HCT116 (cell line): ENCODE data around the gene PRR7.

Experiments
- CEBPB ChIP-seq: IDR thresholded peaks from 2 replicates; pipeline ENCODE4 v1.6.1; 2012; ENCODE audit warnings: low read depth
- FOSL1 ChIP-seq: IDR thresholded peaks from 2 replicates; pipeline ENCODE4 v1.6.1; 2012; ENCODE audit warnings: low read depth
- JUND ChIP-seq: IDR thresholded peaks from 2 replicates; pipeline ENCODE4 v1.6.1; 2012
- POLR2AphosphoS5 ChIP-seq: IDR thresholded peaks from 2 replicates; pipeline ENCODE4 v1.6.1; 2011; ENCODE audit warnings: mild to moderate bottlenecking, low read depth, low read length, moderate library complexity
- RAD21 ChIP-seq: IDR thresholded peaks from 2 replicates; pipeline ENCODE4 v1.6.1; 2012; ENCODE audit warnings: low read depth, mild to moderate bottlenecking
- SIN3A ChIP-seq: IDR thresholded peaks from 2 replicates; pipeline ENCODE4 v1.6.1; 2012; ENCODE audit warnings: low read depth
- SRF ChIP-seq: IDR thresholded peaks from 2 replicates; pipeline ENCODE4 v1.6.1; 2012; ENCODE audit warnings: low read depth
- YY1 ChIP-seq: IDR thresholded peaks from 2 replicates; pipeline ENCODE4 v1.6.1; 2011; ENCODE audit warnings: low read length, low read depth, moderate library complexity, mild to moderate bottlenecking; ENCODE audit not compliant: insufficient replicate concordance; ENCODE audit errors: extremely low read depth
- ZNF274 ChIP-seq: fragments of 200-500 bp; sonication (Bioruptor generic); IDR thresholded peaks from 2 replicates; pipeline ENCODE4 v1.6.1; 2014; ENCODE audit warnings: mild to moderate bottlenecking, low read depth, low read length, inconsistent platforms
- TF ChIP-seq, protein P1 (sequence below), 3 experiments: fragments of 200-600 bp in 1 of 3; sonication (generic) in 1 of 3; IDR thresholded peaks in 2 of 3; conservative IDR thresholded peaks in 1 of 3; 2 replicates each; pipeline ENCODE4 v1.5.1; 2012 to 2017; ENCODE audit warnings: low read depth in 2 of 3, low read length in 2 of 3, antibody characterized with exemption in 1 of 3, borderline replicate concordance in 1 of 3, control low read depth in 1 of 3, mild to moderate bottlenecking in 1 of 3, mixed read lengths in 1 of 3, mixed run types in 1 of 3, moderate library complexity in 1 of 3; ENCODE audit not compliant: insufficient read depth in 1 of 3
- TF ChIP-seq, protein P2 (sequence below): IDR thresholded peaks from 2 replicates; pipeline ENCODE4 v1.6.1; 2012; ENCODE audit warnings: low read depth
- TF ChIP-seq, protein P3 (sequence below): IDR thresholded peaks from 2 replicates; pipeline ENCODE4 v1.6.1; 2011; ENCODE audit warnings: mild to moderate bottlenecking, low read length, moderate library complexity; ENCODE audit not compliant: insufficient replicate concordance; ENCODE audit errors: extremely low read depth

DNA sequence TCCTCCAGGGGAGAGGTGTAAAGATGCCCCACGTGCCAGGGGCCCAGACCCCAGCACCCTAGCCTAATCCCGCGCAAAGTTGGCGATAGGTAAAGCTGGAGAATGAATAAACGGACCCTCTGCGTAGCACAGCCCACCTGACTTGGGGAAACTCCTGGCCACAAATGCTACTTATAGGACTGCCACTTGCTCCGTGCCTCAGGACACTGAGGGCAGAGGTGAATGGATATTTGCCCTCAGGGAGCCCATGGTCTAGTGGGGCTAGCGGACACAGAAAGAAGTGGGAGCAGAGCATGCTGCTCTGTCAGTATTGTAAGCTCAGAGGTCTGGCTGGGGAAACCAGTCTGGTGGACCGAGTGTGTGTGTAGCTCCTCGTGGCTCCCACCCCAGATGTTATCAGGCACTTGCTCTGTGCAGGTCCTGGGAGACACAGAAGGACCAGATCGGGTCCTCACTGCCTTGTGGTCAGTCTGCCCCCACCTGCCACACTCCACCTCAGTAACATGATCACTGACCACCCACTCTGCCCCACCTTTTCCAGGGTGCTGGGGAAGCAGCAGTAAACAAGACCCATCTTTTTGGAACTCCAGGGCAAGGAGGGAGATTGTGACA is 19.3 kb upstream of the PRR7 start:
- TF ChIP-seq, protein P1, sequence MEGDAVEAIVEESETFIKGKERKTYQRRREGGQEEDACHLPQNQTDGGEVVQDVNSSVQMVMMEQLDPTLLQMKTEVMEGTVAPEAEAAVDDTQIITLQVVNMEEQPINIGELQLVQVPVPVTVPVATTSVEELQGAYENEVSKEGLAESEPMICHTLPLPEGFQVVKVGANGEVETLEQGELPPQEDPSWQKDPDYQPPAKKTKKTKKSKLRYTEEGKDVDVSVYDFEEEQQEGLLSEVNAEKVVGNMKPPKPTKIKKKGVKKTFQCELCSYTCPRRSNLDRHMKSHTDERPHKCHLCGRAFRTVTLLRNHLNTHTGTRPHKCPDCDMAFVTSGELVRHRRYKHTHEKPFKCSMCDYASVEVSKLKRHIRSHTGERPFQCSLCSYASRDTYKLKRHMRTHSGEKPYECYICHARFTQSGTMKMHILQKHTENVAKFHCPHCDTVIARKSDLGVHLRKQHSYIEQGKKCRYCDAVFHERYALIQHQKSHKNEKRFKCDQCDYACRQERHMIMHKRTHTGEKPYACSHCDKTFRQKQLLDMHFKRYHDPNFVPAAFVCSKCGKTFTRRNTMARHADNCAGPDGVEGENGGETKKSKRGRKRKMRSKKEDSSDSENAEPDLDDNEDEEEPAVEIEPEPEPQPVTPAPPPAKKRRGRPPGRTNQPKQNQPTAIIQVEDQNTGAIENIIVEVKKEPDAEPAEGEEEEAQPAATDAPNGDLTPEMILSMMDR (IDR thresholded peaks at IDR 0.05 in 2 of 3, conservative IDR thresholded peaks at IDR 0.05 in 1 of 3; ENCODE audit: borderline replicate concordance in 1 of 3, insufficient read depth in 1 of 3, low read depth in 2 of 3, low read length in 2 of 3) = no peak
- TF ChIP-seq YY1 (no peak), FOSL1 (no peak), SRF (no peak), CEBPB (no peak), JUND (no peak), ZNF274 (no peak), SIN3A (no peak), POLR2AphosphoS5 (peak; percentile 35; the same call in 1 of the 2 replicates), RAD21 (no peak)
- TF ChIP-seq, protein P2, sequence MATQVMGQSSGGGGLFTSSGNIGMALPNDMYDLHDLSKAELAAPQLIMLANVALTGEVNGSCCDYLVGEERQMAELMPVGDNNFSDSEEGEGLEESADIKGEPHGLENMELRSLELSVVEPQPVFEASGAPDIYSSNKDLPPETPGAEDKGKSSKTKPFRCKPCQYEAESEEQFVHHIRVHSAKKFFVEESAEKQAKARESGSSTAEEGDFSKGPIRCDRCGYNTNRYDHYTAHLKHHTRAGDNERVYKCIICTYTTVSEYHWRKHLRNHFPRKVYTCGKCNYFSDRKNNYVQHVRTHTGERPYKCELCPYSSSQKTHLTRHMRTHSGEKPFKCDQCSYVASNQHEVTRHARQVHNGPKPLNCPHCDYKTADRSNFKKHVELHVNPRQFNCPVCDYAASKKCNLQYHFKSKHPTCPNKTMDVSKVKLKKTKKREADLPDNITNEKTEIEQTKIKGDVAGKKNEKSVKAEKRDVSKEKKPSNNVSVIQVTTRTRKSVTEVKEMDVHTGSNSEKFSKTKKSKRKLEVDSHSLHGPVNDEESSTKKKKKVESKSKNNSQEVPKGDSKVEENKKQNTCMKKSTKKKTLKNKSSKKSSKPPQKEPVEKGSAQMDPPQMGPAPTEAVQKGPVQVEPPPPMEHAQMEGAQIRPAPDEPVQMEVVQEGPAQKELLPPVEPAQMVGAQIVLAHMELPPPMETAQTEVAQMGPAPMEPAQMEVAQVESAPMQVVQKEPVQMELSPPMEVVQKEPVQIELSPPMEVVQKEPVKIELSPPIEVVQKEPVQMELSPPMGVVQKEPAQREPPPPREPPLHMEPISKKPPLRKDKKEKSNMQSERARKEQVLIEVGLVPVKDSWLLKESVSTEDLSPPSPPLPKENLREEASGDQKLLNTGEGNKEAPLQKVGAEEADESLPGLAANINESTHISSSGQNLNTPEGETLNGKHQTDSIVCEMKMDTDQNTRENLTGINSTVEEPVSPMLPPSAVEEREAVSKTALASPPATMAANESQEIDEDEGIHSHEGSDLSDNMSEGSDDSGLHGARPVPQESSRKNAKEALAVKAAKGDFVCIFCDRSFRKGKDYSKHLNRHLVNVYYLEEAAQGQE = no peak
- TF ChIP-seq, protein P3, sequence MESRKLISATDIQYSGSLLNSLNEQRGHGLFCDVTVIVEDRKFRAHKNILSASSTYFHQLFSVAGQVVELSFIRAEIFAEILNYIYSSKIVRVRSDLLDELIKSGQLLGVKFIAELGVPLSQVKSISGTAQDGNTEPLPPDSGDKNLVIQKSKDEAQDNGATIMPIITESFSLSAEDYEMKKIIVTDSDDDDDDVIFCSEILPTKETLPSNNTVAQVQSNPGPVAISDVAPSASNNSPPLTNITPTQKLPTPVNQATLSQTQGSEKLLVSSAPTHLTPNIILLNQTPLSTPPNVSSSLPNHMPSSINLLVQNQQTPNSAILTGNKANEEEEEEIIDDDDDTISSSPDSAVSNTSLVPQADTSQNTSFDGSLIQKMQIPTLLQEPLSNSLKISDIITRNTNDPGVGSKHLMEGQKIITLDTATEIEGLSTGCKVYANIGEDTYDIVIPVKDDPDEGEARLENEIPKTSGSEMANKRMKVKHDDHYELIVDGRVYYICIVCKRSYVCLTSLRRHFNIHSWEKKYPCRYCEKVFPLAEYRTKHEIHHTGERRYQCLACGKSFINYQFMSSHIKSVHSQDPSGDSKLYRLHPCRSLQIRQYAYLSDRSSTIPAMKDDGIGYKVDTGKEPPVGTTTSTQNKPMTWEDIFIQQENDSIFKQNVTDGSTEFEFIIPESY = no peak
